ENCODE results near the gene CHD3.

GRCh38 chr17:7845359-7846062 is 43.1 kb upstream of the CHD3 start:
- TF ChIP-seq ZNF513 (tag by site-specific recombination; IDR thresholded peaks at IDR 0.05) (no peak), ZNF558 (tag by site-specific recombination; IDR thresholded peaks at IDR 0.05) (no peak), ZNF792 (tag by site-specific recombination; IDR thresholded peaks at IDR 0.05) (no peak), ZNF416 (tag by site-specific recombination; IDR thresholded peaks at IDR 0.05) (no peak), ZBTB48 (tag by site-specific recombination; IDR thresholded peaks at IDR 0.05) (no peak), CTCF (tag by site-specific recombination; IDR thresholded peaks at IDR 0.05) (no peak)
